Ascending aorta (tissue), 2 donors: ENCODE data around the gene RIN3. TPM values are rescaled to one million over a fixed set of nuclear protein-coding genes. Genes with fewer than 3 reads are reported as not detected.

Experiments used
- DNase-seq, 2 donors: peaks; one replicate each; pipeline ENCODE4 v3.0.0-alpha.2; 2019; ENCODE audit warnings: low spot score in 2 of 2
- H3K27ac ChIP-seq, 2 donors: fragments of 200-600 bp; sonication (generic); one replicate each; pipeline ENCODE4 v1.5.1; 2016 to 2017; ENCODE audit warnings: mild to moderate bottlenecking in 1 of 2
- H3K27me3 ChIP-seq: fragments of 200-600 bp; sonication (generic); one replicate; pipeline ENCODE4 v1.5.1; 2017
- H3K36me3 ChIP-seq, 2 donors: fragments of 200-600 bp; sonication (generic); one replicate each; pipeline ENCODE4 v1.5.1; 2016
- H3K4me1 ChIP-seq, 2 donors: fragments of 200-600 bp; sonication (generic); one replicate each; pipeline ENCODE4 v1.5.1; 2016 to 2017; ENCODE audit warnings: mild to moderate bottlenecking in 1 of 2
- H3K4me3 ChIP-seq, 2 donors: fragments of 200-600 bp; sonication (generic); one replicate each; pipeline ENCODE4 v1.5.1; 2016 to 2017; ENCODE audit warnings: mild to moderate bottlenecking in 1 of 2
- H3K9me3 ChIP-seq, 2 donors: fragments of 200-600 bp; sonication (generic); one replicate each; pipeline ENCODE4 v1.5.1; 2016
- CTCF ChIP-seq, 3 experiments: fragments of 200-600 bp in 2 of 3; fragments of 450-650 bp in 1 of 3; sonication (generic) in 2 of 3; IDR thresholded peaks; one replicate each; pipeline ENCODE4 v1.5.1; 2016 to 2019; ENCODE audit warnings: antibody characterized with exemption in 3 of 3, mild to moderate bottlenecking in 1 of 3, moderate library complexity in 1 of 3
- intact Hi-C: fragments of 100-400 bp; cut with DNase I; formaldehyde crosslinking; loops from one replicate; pipeline ENCODE4 v1.15.1; 2023
- total RNA-seq: library from RNA; depleted of rRNA; stranded (reverse); fragments of >200 nt; gene quantifications from one replicate; pipeline ENCODE4 v1.1.0, GENCODE V29; 2016

The RIN3 gene
- total RNA-seq, 1 donor from 2014 or later = 30.3 TPM

GRCh38 chr14:92687681-92688433, 174.3 kb downstream of the RIN3 start:
- DNase-seq = no peak
- Histone ChIP-seq H3K36me3 (peaks cover 10 to 18% of the 10 kb centered on the region in 2 donors), H3K4me1 (peaks cover 9 to 10% of the 10 kb centered on the region in 2 donors), H3K27me3 (no peaks in the 10 kb centered on the region), H3K27ac (peak overlapping the region in 1 of 2 donors; percentile 22), H3K9me3 (no peaks in the 10 kb centered on the region), H3K4me3 (peak overlapping the region; percentile 50 to 64)
- intact Hi-C loops = loop anchor here (1.0 to 2.0 kb wide), 2 partner anchors 61 to 95 kb away; partner anchors contain the start of gene LGMN
- no peak for TF ChIP-seq CTCF (IDR thresholded peaks at IDR 0.05)

DNA sequence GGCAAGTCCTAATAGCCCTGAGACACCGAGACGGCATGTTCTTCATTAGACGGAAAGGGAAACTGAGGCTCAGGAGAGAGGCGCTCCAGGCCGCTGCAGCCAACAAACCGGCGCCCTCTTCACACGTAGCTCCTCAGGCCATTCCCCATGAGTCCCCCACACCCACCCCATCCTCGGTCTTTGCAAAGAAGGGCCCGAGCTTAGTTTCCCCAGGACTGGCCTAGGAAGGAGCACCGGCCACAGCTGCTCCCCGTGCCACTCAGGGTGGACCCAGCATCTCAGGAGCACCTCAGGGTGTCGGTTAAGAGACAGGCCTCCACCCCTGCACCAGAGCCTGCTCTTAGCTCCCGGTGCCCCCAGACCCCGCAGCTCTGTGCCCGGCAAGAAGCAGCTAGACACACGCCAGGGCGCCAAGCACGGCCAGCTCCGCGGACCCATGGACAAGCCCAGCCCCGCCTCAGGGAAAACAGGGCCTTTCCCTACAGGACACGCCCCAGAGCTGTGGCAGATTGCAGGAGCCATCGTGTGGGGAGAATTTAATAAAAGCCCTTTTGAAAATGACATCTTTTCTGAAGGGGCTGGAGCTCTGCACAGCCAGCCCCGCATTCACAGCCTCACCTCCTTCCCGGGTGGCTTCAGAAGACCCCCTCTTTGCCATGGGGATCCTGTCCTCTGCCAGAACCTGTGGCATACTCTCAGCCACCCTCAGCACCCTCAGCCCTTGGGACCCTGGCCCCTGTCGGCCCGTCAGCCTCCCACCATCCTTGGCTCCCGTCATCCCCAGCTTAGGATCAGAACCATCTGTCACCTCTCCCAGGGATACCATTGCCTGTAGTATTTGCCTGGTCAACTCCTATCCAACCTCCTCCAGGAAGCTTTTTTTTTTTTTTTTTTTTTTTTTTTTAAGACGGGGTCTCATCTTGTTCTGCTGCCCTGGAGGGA, 175.1 kb downstream of the RIN3 start:
- Histone ChIP-seq H3K27ac (no peak overlapping the region), H3K27me3 (no peaks in the 10 kb centered on the region), H3K36me3 (peaks cover 10 to 18% of the 10 kb centered on the region in 2 donors), H3K4me1 (peaks cover 10% of the 10 kb centered on the region in 2 donors), H3K4me3 (no peak overlapping the region), H3K9me3 (no peaks in the 10 kb centered on the region)
- intact Hi-C loops = no loop called here
- no peak for DNase-seq
- TF ChIP-seq CTCF (IDR thresholded peaks at IDR 0.05) = no peak

DNA sequence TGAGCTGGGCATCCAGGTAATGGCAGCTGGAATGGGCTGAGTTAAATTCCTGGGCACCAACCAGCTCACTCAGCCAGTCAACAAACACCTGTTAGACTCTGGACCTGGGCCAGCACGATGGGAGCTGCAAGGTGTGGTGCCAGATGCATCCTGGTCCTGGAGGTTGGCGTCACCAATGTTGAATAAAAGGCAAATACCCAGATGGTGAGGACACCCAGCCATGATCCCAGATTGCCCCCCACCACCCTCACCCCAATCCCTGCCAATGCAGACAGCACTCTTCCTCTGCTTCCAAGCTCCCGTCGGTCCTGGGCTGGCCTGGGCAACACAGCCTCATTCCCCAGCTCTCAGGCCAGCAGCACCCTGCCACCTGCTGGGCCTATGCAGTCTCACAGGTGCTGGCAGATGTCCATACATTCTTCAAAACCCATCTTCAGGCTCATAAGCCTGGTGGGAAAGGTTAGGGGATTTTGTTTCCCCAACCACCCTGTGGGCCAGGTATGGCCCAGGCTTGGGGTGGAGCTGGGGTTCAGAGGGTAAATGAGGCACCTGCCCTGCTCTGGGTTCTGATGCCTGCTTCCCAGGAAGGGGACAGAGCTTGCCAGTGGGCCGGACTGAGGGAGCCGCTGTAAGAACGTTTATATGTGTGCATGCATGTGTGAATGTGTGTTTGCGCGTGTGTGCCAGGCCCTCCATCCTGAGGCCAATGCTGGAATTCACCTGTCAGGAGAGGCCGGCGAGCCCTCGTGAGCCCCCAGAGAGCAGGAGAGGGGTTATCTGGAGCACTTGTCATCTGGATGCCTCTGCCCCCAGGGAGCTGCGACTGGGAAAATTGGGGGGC, 176.8 kb downstream of the RIN3 start:
- peaks cover 10% of the 10 kb centered on the region in 2 donors for H3K4me1 ChIP-seq
- no peak overlapping the region for H3K27ac ChIP-seq
- intact Hi-C loops = no loop called here
- no peak for DNase-seq
- H3K4me3 ChIP-seq = no peak overlapping the region
- H3K27me3 ChIP-seq = no peaks in the 10 kb centered on the region
- H3K9me3 ChIP-seq = no peaks in the 10 kb centered on the region
- peaks cover 7 to 12% of the 10 kb centered on the region in 2 donors for H3K36me3 ChIP-seq
- TF ChIP-seq CTCF (IDR thresholded peaks at IDR 0.05) = peak in 1 of 3 experiments; percentile 31

GRCh38 chr14:92692822-92693226, 179.2 kb downstream of the RIN3 start:
- peak in 1 of 2 donors; percentile 74 for DNase-seq

More at GRCh38 chr14:92692822-92693226, 179.2 kb downstream of the RIN3 start:
- intact Hi-C loops = no loop called here
- no peak for TF ChIP-seq CTCF (IDR thresholded peaks at IDR 0.05)
- H3K4me1 ChIP-seq = peaks cover 6% of the 10 kb centered on the region in 2 donors
- no peaks in the 10 kb centered on the region for H3K27me3 ChIP-seq
- H3K4me3 ChIP-seq = no peak overlapping the region
- H3K36me3 ChIP-seq = peaks cover 0 to 2% of the 10 kb centered on the region in 2 donors
- H3K27ac ChIP-seq = peak overlapping the region in 1 of 2 donors; percentile 55
- no peaks in the 10 kb centered on the region for H3K9me3 ChIP-seq
